Hair follicle dermal papilla cell (primary cell): ENCODE data around the gene ENTPD8. TPM values are rescaled to one million over a fixed set of nuclear protein-coding genes. Genes with fewer than 3 reads are reported as not detected.

Source experiments
- total RNA-seq: library from RNA; depleted of rRNA; stranded (reverse); fragments of >200 nt; gene quantifications from 2 replicates; pipeline ENCODE4 v1.2.3, GENCODE V29; 2012

Gene ENTPD8
- not detected in 2 replicates for total RNA-seq

GRCh38 chr9:137441289-137441934, at the start of gene ENTPD8:
Gene ENTPD8 (minus strand): TSS chr9:137441357. CDS start chr9:137438285, 3,072 bp downstream.

GRCh38 chr9:137459152-137459600, 18.0 kb upstream of the ENTPD8 start, which contains the start of gene NSMF:
Gene NSMF (minus strand): TSS chr9:137459334. CDS start chr9:137459102, 232 bp downstream.

GRCh38 chr9:137422604-137423513, 18.3 kb downstream of the ENTPD8 start, which contains the start of the genes EXD3 and NOXA1:
Gene EXD3 (minus strand): TSS chr9:137423162. CDS start chr9:137395357, 27,805 bp downstream.
Gene NOXA1 (plus strand): TSS chr9:137423393. CDS start chr9:137423530, 137 bp downstream.

Other genes with a start within 250 kb of the ENTPD8 start
- gene TPRN, start 240.6 kb downstream of the ENTPD8 start, total RNA-seq, result 8.9 and 9.4 TPM in 2 replicates
- 32.1 and 32.4 TPM in 2 replicates for gene TMEM203, start 235.7 kb downstream of the ENTPD8 start, total RNA-seq
- gene NDOR1, start 235.7 kb downstream of the ENTPD8 start, total RNA-seq, result 5.1 and 6.8 TPM in 2 replicates
- gene RNF208, start 219.1 kb downstream of the ENTPD8 start, total RNA-seq, result 0.16 and 0.85 TPM in 2 replicates
- gene CYSRT1, start 216.2 kb downstream of the ENTPD8 start, total RNA-seq, result 0.32 and 0.73 TPM in 2 replicates
- gene RNF224, start 213.9 kb downstream of the ENTPD8 start, total RNA-seq, result 0.16 TPM in 1 of 2 replicates, not detected in the other
- gene SLC34A3, start 210.5 kb downstream of the ENTPD8 start, total RNA-seq, result under 0.01 TPM in 1 of 2 replicates, not detected in the other
- 123 and 132 TPM in 2 replicates for gene TUBB4B, start 200.1 kb downstream of the ENTPD8 start, total RNA-seq
- not detected in 2 replicates for gene STPG3, start 190.1 kb downstream of the ENTPD8 start, total RNA-seq
- 56.8 and 59.1 TPM in 2 replicates for gene NELFB, start 186.0 kb downstream of the ENTPD8 start, total RNA-seq
- gene TOR4A, start 163.6 kb downstream of the ENTPD8 start, total RNA-seq, result 4.9 and 6.8 TPM in 2 replicates
- gene NRARP, start 139.1 kb downstream of the ENTPD8 start, total RNA-seq, result not detected in 2 replicates
- 8.1 and 13.5 TPM in 2 replicates for gene EXD3, start 18.2 kb downstream of the ENTPD8 start, total RNA-seq
- 0.49 and 0.65 TPM in 2 replicates for gene NOXA1, start 18.0 kb downstream of the ENTPD8 start, total RNA-seq
- 34.6 and 39.1 TPM in 2 replicates for gene NSMF, start 18.0 kb upstream of the ENTPD8 start, total RNA-seq
- gene PNPLA7, start 109.0 kb upstream of the ENTPD8 start, total RNA-seq, result 1.5 and 2.1 TPM in 2 replicates
- gene MRPL41, start 110.5 kb upstream of the ENTPD8 start, total RNA-seq, result 16.9 and 18.2 TPM in 2 replicates
- 21.0 and 21.6 TPM in 2 replicates for gene DPH7, start 137.6 kb upstream of the ENTPD8 start, total RNA-seq
- gene ZMYND19, start 149.2 kb upstream of the ENTPD8 start, total RNA-seq, result 14.0 and 16.6 TPM in 2 replicates
- gene ARRDC1, start 164.3 kb upstream of the ENTPD8 start, total RNA-seq, result 14.6 and 17.2 TPM in 2 replicates
- gene EHMT1, start 177.6 kb upstream of the ENTPD8 start, total RNA-seq, result 59.9 and 66.8 TPM in 2 replicates